Measurements from ENCODE around the gene PHF8.

The PHF8 gene

DNA sequence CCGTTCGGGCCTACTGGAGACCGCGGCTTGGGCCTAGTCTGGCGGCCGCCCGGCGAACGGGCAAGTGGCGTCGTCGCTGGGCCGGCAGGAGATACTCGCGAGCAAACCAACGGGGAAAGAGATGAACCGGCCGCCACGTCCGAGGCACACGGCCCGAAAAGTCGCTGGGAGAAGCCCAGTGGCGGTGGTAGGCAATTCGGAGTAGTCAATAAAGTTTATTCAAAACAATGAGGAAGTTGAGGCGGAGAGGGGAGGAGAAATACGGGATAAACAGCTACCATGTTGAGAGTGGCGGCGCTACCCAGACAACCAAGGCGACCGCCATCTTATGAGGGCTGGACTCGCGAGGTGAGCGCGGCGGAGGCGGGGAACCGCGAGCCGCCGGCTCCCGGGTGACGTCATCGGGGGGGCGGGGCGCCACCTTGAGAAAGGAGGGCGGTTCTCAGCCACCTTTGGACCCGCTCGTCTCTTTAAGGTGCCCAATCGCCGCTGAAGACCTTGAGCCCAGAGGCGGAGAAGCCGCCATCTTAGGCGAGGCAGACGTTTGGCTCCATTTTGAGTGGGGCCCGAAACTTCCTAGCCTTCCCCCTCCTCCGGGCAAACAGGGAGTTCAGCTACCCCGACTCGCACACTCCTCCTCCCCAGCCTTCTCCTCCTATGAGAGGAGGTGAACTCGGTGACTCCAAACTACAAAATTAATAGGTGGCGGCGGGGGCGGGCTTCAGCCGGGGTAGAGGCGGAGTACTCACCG lies at the start of gene PHF8:
Gene PHF8, minus strand, starts transcription at position 348 of the 751 bp plus-strand sequence. CDS start 1,745 bp downstream, outside the sequence.
- DNase-seq, result peak; percentile 93

DNA sequence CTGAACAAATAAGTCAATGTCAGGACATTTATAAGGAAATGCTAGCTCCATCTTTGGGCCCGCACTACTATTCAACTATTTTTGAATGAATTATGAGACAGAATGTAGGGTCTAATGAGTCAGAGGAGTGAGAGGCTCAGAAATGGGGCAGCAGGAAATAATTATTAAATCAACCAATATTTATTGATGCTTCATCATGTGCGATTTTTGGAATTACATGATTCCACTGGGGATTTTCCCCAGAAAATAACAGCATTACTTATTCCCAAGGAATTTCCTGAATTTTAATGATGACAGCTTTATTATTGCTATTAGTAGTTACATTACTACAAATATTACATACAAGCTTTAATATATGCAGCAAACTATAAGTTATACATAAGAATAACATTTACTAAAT lies 49.3 kb upstream of the PHF8 start:
- DNase-seq, result no peak

DNA sequence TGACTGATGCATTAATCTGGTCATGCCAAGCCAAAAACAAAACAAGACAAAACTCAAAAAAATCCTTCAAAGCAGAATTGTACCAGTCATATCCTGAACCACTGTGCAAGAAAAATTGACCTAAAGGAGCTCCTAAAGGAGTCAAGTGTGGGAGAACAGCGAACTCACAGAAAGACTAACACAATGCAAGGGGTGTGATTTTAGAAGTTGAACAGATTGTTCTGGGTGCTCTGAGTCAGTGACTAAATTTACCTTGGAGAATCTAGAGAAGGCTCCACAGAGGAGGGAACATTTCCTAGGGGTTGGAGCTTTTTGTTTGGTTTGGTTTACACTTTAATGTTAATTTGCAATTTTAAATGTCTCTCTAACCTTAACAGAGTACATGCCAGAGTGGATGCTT lies 48.9 kb upstream of the PHF8 start:
- DNase-seq, result no peak

DNA sequence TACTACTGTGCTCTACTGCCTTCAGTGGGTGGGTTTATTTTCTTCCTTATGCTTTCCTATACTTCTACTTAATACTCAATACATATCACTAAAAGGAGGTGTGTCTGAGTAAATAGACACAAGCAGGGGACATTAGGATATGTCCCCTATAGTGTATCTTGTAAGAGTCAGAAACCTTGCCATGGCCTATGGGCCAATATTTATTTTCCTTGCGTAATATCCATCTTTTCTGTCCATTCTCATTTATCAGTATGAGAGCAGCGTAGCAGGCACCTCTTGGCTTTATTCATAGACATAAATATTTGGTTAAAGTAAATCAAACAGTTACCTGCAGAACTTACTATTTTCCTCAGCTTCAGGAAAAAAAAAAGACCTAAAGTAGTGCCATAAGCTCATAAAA lies 46.6 kb upstream of the PHF8 start:
- DNase-seq, result no peak

DNA sequence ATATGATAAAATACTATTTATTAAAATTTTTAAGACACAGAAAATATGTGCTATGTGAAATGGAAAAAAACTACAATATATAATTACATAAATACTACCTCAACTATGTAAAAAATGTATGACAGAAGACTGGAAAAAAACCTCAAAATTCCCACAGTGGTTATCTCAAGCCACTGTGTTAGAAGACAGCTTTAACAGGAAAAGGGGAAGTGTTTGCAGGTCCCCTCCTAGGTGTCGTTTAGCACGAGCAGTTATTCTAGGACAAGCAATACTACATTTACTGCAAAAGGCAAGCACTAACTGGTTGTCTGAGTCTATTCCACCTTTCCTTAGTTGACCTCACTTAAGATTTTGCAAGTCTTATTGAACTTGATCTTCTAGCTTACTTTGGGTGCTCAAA lies 44.9 kb upstream of the PHF8 start:
- no peak for DNase-seq

DNA sequence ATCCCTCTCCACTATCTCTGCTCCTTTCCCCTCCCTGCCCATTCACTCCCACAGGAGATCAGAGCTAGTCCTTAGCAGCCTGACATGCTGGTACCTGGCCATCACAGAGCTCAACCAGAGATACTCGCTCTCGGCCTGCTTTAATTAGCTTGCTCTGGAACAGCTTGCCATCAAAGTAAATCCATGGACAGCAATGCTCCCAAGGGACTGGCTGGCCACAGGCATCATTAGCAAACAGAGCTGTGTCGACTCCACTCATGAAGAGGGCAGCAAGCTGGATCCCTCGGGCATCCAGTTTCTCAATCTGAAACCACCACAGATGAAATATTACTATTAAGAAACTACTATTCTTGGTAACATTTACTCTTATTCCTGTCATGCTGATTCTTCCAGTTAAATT lies 43.4 kb upstream of the PHF8 start:
- no peak for DNase-seq

DNA sequence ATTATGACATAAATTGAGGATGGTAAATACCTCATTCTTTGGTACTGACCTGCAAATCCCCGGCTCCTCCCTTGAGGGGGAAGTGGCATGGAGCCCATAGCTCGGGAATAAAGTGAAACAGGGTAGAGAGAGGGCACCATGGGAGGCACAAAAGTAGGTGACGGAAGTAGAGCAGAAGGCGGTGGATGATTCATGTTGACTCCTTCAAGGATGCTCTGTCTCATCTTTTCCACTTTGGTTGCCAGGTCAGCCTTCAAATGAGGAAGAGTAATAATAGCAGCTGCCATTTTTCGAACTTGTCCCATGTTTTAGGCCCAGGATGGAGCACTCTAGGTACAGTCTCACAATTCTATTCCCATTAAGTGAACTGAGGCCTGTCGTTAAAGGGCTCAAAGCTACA lies 41.4 kb upstream of the PHF8 start:
- DNase-seq, result no peak

DNA sequence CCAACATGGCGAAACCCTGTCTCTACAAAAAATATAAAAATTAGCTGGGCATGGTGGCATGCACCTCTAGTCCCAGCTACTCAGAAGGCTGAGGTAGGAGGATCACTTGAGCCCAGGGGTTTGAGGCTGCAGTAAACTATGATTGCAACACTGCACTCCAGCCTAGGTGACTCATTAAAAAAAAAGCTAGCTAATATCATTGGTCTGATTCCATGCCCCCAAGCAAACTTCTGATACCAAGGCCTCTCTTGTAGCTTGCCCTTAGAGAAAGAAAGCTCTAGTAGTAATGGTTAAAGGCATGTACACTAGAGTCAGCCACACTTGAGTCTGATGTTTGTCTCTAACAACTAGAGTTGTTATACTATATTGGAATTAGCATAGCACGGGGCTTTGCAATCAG lies 32.6 kb upstream of the PHF8 start:
- no peak for DNase-seq

DNA sequence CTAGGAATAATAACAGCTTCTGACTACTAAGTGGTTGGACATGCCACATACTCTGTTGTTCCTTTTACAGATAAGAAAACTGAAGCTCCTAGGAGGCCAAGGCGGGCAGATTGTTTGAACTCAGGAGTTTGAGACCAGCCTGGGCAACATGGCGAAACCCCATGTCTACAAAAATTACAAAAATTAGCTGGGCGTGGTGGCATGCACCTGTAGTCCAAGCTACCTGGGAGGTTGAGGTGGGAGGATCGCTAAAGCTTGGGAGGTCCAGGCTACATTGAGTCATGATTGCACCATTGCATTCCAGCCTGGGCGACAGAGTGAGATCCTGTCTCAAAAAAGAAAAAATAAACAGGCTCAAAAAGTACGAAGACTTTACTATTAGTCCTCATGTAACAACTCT lies 30.6 kb upstream of the PHF8 start:
- no peak for DNase-seq

DNA sequence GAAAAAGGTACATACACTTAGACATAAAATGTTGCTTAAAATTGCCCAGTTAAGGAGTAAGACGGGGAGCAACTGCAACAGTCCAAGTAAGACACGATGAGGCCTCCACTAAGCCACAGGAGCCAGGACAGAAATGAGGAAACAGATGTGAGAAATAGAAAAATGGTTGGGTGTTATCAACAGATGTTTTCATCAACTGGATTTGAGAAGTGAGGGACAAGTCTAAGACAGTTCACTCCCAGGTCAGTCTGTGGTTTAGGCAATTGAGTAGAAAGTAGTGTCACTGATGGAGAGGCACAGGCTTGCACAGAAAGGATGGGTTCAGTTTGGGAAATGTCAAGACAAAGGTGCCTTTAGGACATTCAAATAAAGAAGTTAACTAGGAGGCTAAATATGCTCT lies 23.5 kb upstream of the PHF8 start:
- DNase-seq, result no peak

DNA sequence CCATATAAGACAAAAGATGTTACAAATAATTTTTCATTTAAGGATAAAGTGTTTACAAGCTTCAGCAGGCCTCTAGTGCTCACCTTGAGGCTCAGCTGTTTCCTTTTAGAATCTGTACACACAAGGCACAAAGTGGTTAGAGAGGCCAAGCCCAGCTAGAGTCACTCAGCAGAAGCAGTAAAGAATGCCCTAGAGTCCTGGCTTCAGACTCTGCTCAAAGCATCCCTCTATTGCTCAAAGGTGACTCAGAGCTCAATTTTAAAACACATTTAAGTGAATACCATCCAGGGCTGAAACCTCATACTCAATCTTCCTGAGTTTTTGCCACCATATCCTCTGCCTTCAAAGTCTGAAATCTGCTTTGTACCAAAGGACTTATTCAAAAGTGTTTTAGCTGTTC lies 22.6 kb upstream of the PHF8 start:
- no peak for DNase-seq

DNA sequence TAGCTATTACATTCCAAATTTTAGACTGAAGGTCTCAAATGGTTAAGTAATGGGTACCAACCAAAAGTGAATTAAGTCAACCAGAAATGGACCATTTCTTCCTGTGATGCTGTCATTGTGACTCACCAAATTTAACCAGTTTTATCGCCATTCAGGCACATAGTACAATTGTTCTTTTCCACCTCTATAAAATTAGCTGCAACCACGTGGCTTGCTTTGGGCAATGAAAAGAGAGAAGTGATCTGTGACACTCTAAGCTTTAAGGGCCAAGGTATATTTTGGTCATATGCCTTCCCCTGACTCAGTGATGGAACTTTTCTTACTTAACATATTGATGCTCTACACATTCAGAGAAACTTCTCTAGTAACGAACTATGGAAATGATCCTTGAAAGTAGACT lies 20.3 kb upstream of the PHF8 start:
- DNase-seq, result no peak

DNA sequence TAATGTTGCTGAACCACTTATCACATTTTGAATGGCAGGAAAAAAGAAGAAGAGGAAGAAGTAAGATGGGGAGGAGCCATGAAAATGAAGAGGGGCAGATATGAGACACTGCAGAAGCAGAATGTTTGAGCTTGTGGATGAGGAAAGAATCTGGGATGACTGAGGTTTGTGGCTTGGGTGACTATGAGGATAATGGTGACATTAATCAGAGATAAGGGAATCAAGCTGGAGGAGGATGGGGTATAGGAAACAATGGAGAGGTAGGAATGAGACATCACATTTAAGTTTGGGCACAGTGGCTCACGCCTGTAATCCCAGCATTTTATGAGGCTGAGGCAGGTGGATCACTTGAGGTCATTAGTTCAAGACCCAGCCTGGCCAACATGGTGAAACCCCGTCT lies 19.1 kb upstream of the PHF8 start:
- no peak for DNase-seq

DNA sequence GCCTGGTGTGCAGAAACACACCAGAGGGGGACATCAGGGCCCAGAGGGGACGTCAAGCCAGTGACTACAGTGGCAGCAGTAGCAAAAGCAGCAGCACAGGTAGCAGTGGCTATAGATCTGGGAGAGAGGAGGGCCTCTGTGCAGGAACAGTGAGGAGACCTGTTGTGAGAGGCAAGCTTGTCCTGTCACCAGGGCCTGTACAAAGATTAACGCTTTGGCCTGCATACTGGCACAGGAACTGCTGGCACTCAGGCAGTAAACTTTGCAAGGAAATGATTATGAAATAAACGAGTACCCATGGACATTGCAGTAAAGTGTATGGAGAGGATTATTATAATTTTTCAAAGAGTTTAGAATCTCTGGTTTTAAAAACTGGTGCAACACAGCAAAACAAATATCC lies 5.5 kb upstream of the PHF8 start:
- DNase-seq, result no peak

DNA sequence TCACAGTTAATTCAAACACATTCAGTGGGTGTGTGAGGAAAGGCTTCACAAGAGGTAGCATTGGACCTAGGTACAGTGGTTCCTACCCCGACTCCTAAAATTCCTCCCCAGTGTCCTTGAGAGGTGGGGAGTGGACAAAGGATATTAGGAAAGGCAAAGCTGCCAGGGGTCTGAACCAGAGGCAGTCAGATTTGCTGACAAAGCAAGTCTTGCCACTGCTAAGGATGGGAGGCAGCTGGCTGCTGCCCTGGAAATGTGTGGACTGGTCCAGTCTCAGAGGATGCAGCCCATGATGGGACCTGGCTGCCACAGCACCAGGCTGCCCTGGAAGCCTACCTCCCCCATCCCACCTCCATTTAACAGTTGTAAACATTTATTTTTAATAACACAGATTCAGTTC lies 4.1 kb upstream of the PHF8 start:
- no peak for DNase-seq

DNA sequence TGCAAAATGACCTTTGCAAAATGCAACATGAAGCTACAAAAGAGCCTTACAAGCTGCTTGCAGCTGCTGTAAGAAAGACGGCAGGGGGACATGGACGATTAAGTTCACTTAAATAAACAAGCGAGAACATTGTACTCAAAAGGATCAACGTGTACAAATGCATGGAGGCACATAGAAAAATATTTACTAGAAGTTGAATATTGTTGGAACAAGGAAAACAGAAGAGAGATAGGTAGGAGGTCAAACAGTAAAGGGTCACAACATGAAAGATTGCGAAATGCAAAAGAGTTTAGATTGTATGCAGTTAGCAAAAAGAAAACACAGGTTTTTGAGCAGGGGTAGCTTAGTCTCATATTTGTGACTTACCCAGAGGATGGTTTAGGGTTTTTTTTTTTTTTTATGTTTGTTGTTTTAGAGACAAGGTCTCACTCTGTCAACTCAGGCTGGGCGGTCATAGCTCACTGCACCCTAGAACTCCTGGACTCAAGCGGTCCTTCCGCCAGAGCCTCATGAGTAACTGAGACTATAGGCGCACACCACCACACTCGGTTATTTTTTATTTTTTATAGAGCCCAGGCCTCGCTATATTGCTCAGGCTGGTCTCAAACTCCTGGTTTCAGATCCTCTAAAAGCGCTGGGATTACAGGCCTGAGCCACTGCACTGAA lies 1.4 kb upstream of the PHF8 start:
- no peak for DNase-seq

DNA sequence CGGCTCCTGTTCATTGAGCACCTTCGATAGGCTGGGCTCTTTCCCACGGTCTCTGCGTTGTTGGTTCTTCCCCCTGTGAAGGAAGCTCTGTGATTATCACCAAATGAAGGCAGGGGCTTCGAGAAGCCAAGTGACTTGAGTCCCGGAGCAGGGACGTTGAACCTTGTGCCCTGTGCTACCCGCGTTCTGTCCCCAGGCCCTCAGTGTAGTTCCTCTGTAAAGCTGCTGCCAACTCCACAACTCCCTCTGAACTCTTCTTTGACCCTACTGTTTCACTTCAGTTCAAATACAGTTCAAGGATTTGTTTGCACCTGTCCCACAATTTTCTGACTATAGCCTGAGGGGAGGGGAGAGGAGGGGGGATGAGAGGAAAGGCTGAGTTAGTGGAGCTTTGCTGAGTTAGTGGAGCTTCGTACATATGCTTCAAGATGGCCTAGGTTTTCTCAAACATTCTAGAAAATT lies 635 bp upstream of the PHF8 start:
- DNase-seq, result no peak

DNA sequence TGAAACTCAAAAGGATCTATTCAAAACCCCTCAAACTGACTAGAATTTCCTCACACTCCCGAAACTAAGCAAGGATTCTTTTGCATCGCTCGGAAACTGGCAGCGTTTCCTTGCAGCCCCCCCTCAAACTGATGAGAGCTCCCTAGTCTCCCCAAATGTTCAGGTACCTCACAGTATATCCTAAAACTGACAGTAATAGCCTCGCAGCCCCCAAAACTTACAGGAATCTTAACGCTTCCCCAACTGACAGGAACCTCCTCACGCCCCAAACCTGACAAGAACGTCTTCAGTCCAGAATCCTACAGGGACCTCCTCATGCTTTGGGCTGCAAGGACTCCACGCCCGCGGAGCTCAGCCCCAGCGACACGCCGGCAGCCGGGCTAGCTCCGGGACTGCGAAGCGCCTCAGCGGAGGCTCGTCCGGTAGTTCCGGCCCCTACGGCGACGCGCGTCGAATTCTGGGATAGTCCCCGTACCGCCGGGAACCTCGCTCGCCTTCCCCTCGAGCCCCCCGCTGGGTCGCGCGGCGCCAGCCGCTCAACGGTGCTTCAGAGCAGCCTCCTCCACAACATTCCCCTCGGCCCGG lies 640 bp downstream of the PHF8 start:
- peak; percentile 27 for DNase-seq

DNA sequence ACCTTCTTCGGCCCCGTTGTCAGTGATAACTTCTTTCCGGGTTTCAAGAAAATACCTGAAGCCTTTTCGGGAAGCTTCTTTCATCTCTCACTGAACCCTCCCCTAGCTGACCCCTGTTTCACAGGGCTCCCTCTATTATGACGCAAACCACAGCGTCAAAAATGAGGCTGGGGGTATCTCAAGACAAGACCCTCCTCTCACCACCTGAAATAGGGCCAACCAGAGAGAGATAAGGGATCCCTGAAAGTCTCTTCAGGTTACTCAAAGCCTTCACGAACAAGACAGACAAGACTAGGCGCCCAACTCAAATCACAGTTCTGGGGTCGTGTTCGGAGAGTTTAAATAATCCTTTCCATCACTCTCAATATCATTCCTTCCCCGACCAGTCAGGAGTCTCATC lies 1.2 kb downstream of the PHF8 start:
- no peak for DNase-seq

DNA sequence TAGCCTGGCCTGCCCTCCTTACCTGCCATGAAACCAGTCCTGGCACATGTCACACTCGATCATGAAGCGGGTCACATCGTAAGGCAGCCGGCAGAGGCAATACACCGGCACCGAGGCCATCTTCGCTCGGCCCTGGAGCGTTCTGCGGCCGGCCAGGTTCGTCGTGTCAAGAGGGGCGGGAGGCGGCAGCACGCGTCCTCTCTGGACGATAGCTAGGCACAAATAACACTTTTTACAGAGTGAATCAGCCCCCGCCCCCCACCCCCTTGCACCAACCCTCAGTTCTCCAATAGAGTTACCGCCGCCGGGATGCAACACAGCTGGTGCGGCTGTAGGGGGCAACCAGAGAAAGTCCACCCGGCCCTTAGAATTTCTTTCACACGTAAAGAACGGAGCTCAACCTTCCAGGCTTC lies 1.7 kb downstream of the PHF8 start:
- DNase-seq, result peak; percentile 30

DNA sequence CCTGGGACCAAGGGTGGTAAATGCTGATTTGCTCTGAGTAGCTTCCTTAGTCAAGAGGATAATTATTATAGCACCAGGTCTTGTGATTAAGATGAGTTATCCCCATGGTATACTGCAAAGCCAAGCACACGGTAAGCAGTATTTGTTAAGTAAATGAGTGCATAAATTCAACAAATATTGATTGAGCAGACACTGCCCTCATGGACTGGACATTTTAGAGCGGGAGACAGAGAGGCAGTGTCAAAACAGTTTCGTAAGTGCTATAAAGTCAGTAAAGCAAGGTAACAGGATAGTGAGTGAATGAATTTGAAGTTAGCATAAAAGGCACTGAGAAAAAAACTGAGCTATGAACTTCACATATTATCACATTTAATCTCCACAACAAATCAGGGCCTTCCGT lies 13.9 kb downstream of the PHF8 start:
- DNase-seq, result no peak

DNA sequence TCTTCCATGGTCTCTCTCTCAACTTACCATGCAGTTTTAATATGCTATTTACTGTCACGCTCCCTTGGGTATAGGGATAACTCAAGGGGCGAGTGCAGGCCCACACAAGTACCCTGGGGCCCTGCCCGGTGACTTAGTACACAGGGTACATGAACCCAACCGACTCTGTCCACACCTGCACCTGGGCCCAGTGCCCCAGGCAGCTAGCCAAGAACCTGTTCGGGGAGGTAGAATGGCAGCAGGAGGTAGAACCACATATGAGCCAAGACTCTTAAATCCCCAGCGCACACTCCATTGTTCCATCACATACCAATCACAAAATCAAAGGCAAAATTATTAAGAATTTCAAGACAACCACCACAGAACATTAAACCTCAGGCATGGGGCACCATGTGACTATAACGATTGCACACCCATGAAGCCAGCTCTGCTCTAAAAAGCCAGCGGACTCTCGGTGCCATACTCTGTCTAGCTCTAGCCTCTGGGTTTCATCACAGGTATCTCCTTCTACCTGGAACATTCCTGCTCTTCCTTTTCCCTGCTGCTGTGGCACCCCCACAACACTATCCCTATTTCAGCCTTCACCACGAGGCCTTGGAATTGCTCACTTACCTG lies 14.6 kb downstream of the PHF8 start:
- no peak for DNase-seq

DNA sequence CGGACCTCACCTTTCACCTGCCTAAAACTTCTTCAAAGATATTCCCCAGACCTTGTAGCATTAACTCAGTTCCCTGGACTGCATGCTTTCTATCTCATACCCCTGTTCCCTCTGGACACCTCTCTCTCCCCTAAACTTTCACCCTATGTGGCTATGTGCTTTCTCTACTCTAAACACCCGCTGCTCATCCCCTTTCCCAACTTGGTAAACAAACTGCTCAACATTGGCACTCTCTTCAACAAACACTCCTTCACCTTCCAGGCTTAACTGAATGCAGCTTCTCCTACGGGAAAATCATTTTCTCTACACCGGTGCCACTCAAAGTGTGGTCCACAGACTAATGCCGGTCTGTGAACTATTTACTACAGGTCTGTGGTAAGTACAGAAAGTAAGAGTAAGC lies 19.9 kb downstream of the PHF8 start:
- DNase-seq, result no peak
